Body of pancreas (tissue), 4 donors: Measurements from ENCODE around the gene SUN1. TPM values are rescaled to one million over a fixed set of nuclear protein-coding genes. Genes with fewer than 3 reads are reported as not detected.

ENCODE experiments used
- ATAC-seq: fragments of 150-250 bp; one replicate; pipeline ENCODE4 v1.9.1; 2016
- DNase-seq, 4 donors: peaks; one replicate each; pipeline ENCODE4 v3.0.0-alpha.2; 2019
- H3K27ac ChIP-seq, 4 donors: fragments of 200-600 bp; sonication (generic); 1 replicate in 3 of 4; 2 replicates in 1 of 4; pipeline versions ENCODE4 v1.5.1 to v1.6.1; 2016 to 2019; ENCODE audit warnings: mild to moderate bottlenecking in 1 of 4, mixed read lengths in 1 of 4, moderate library complexity in 1 of 4
- H3K27me3 ChIP-seq, 2 donors: fragments of 200-600 bp; sonication (generic); one replicate each; pipeline ENCODE4 v1.6.0; 2016; ENCODE audit warnings: mild to moderate bottlenecking in 1 of 2
- H3K36me3 ChIP-seq, 2 donors: fragments of 200-600 bp; sonication (generic); replicated peaks in 1 of 2; 2 replicates each; pipeline ENCODE4 v1.5.1; 2016; ENCODE audit warnings: low read depth in 2 of 2; ENCODE audit not compliant: insufficient read depth in 1 of 2
- H3K4me1 ChIP-seq: fragments of 200-600 bp; sonication (generic); one replicate; pipeline ENCODE4 v1.6.0; 2016
- H3K4me3 ChIP-seq, 2 donors: fragments of 200-600 bp; sonication (generic); 1 replicate in 1 of 2; 2 replicates in 1 of 2; pipeline ENCODE4 v1.5.1; 2016 to 2019
- H3K9me3 ChIP-seq, 3 donors: fragments of 200-600 bp; sonication (generic); 1 replicate in 2 of 3; 2 replicates in 1 of 3; pipeline ENCODE4 v1.5.1; 2016
- POLR2A ChIP-seq, 3 donors: fragments of 450-650 bp; IDR thresholded peaks; one replicate each; pipeline ENCODE4 v1.6.1; 2016; ENCODE audit warnings: antibody characterized with exemption in 3 of 3, mild to moderate bottlenecking in 2 of 3
- WGBS, 2 donors: methylation state at CpG; one replicate each; pipeline ENCODE4 v1.1.5; 2017; 5-methylcytosine and 5-hydroxymethylcytosine counted together
- intact Hi-C: fragments of 100-400 bp; cut with DNase I; formaldehyde crosslinking; loops from one replicate; pipeline ENCODE4 v1.15.1; 2023
- total RNA-seq, 2 donors: library from RNA; depleted of rRNA; stranded (reverse); fragments of >200 nt; gene quantifications; one replicate each; pipeline ENCODE4 v1.1.0, GENCODE V29; 2016
- TF ChIP-seq, protein P1 (sequence below), 7 experiments: fragments of 450-650 bp in 4 of 7; fragments of 200-600 bp in 3 of 7; sonication (generic) in 3 of 7; IDR thresholded peaks; one replicate each; pipeline ENCODE4 v1.5.1; 2016 to 2019; ENCODE audit warnings: antibody characterized with exemption in 7 of 7

SUN1 gene
- total RNA-seq, 2 donors from 2014 or later: 75.8 to 122 TPM

DNA sequence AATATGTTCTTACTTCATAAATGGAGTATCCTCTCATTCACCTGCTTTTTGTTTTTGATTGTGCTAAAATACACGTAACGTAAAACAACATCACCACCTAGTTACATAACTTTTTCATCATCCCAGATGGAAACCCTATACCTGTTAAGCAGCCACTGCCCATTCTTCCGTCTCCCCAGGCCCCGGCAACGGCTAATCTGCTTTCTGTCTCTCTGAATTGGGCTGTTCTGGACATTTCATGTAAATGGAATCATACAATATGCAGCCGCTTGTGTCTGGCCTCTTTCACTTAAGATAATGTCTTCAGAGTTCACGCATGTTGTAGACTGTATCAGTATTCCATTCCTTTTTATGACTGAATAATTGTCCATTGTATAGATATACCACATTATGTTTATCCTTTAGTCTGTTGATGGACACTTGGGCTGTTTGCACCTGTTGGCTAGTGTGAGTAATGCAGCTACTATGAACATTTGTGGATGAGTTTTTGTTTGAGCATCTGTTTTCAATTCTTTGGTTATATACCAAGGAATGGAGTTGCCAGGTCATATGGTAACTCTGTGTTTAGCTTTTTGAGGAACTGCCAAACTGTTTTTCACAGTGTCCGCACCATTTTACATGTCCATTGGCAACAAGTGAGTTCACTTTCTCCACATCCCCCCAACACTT, 14.1 kb upstream of the SUN1 start:
- Histone ChIP-seq H3K9me3 (peaks cover 0 to 4% (median 0%) of the 10 kb centered on the region in 3 donors), H3K4me3 (no peak overlapping the region), H3K27ac (peak overlapping the region in 1 of 4 donors; percentile 78), H3K27me3 (no peaks in the 10 kb centered on the region), H3K36me3 (no peaks in the 10 kb centered on the region), H3K4me1 (peaks cover 50% of the 10 kb centered on the region)
- TF ChIP-seq, protein P1, sequence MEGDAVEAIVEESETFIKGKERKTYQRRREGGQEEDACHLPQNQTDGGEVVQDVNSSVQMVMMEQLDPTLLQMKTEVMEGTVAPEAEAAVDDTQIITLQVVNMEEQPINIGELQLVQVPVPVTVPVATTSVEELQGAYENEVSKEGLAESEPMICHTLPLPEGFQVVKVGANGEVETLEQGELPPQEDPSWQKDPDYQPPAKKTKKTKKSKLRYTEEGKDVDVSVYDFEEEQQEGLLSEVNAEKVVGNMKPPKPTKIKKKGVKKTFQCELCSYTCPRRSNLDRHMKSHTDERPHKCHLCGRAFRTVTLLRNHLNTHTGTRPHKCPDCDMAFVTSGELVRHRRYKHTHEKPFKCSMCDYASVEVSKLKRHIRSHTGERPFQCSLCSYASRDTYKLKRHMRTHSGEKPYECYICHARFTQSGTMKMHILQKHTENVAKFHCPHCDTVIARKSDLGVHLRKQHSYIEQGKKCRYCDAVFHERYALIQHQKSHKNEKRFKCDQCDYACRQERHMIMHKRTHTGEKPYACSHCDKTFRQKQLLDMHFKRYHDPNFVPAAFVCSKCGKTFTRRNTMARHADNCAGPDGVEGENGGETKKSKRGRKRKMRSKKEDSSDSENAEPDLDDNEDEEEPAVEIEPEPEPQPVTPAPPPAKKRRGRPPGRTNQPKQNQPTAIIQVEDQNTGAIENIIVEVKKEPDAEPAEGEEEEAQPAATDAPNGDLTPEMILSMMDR (IDR thresholded peaks at IDR 0.05): peak in 5 of 7 experiments; percentile 24 to 42 (median 33)
- TF ChIP-seq POLR2A (IDR thresholded peaks at IDR 0.05): no peak
- DNase-seq (no peak), ATAC-seq (no peak)
- 86 to 88% methylated on average over 7 to 8 of the region's 8 CpGs for WGBS, 2 donors
- intact Hi-C loops: no loop called here

DNA sequence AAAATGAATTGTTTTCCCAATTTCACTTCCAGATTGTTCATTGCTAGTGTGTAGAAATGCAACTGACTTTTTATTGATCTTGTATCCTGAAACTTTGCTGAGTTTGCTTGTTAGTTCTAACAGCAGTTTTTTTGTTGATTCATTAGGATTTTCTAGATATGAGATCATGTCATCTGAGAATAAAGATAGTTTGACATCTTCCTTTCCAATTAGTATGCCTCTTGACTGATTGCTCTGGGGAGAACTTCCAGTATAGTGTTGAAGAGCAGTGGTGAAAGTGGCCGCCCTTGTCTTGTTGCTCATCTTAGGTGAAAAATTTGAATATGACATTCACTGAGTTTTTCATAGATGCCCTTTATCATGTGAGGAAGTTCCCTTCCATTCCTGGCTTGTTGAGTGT, 11.9 kb upstream of the SUN1 start:
- Histone ChIP-seq H3K36me3 (no peaks in the 10 kb centered on the region), H3K27ac (no peak overlapping the region)
- 92 to 100% methylated on average over 1 of the region's 1 CpG for WGBS, 2 donors

GRCh38 chr7:821688-822087, 10.6 kb upstream of the SUN1 start:
- Histone ChIP-seq H3K9me3 (peaks cover 0 to 4% (median 0%) of the 10 kb centered on the region in 3 donors), H3K36me3 (no peaks in the 10 kb centered on the region), H3K4me1 (peaks cover 48% of the 10 kb centered on the region), H3K27ac (peak overlapping the region in 1 of 4 donors; percentile 4), H3K27me3 (no peaks in the 10 kb centered on the region), H3K4me3 (no peak overlapping the region)
- ATAC-seq: no peak
- no peak for TF ChIP-seq POLR2A (IDR thresholded peaks at IDR 0.05)
- TF ChIP-seq, protein P1 (IDR thresholded peaks at IDR 0.05): no peak
- DNase-seq: no peak
- intact Hi-C loops: no loop called here
- WGBS, 2 donors: 67 to 73% methylated on average over 8 to 11 of the region's 11 CpGs

More for the DNA sequence above, 11.9 kb upstream of the SUN1 start:
- peaks cover 0 to 4% (median 0%) of the 10 kb centered on the region in 3 donors for H3K9me3 ChIP-seq
- TF ChIP-seq, protein P1 (IDR thresholded peaks at IDR 0.05): no peak
- TF ChIP-seq POLR2A (IDR thresholded peaks at IDR 0.05): no peak
- no peaks in the 10 kb centered on the region for H3K27me3 ChIP-seq
- ATAC-seq: no peak
- peaks cover 54% of the 10 kb centered on the region for H3K4me1 ChIP-seq
- no peak overlapping the region for H3K4me3 ChIP-seq
- no peak for DNase-seq
- intact Hi-C loops: no loop called here

DNA sequence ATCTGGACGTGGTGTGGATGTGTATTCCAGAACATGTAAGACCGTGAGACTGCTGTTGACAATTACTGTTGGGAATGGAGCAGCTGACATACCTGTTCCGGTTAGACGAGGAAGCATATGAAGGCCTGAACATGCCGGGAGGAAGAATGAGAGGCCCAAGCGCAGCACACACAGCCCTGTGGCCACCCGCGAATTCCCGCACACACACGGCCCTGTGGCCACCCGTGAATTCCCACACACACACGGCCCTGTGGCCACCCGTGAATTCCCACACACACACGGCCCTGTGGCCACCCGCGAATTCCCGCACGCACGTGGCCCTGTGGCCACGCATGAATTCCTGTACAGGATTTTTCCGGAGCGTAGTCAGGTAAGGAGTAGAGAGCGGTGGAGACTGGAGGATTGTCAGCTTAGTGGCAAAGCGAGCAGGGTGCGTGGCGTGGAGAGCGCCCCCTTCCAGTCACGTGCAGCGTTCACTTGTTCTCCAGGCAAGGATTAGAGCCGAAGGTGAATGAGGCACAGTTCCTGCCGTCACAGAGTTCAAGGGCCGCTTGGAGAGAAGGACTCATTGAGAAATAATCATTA, 9.5 kb upstream of the SUN1 start:
- DNase-seq: peak in 3 of 4 donors; percentile 35 to 56 (median 54)
- Histone ChIP-seq H3K4me1 (peaks cover 42% of the 10 kb centered on the region), H3K9me3 (peaks cover 0 to 4% (median 0%) of the 10 kb centered on the region in 3 donors), H3K4me3 (no peak overlapping the region), H3K27me3 (no peaks in the 10 kb centered on the region), H3K27ac (peak overlapping the region; percentile 4 to 60 (median 40)), H3K36me3 (no peaks in the 10 kb centered on the region)
- WGBS, 2 donors: 80 to 81% methylated on average over 25 to 32 of the region's 32 CpGs
- TF ChIP-seq, protein P1 (IDR thresholded peaks at IDR 0.05): no peak
- no peak for TF ChIP-seq POLR2A (IDR thresholded peaks at IDR 0.05)
- peak; percentile 31 for ATAC-seq
- intact Hi-C loops: no loop called here
